WTC11 (cell line): ENCODE results near the gene TAAR8. TPM values are rescaled to one million over a fixed set of nuclear protein-coding genes. Genes with fewer than 3 reads are reported as not detected.

Source experiments
- ATAC-seq: fragments of 200-7000 bp; cut with Tn5 transposase; 2 replicates; pipeline ENCODE4 v1.10.0; 2021; ENCODE audit warnings: mild to moderate bottlenecking, moderate library complexity
- Bru-seq: library from RNA; stranded (reverse); fragments of 400-500 nt; gene quantifications from one replicate; lab custom pipeline; 2021; lab: Mats Ljungman, UMichigan
- CTCF ChIA-PET: fragments of 300-600 bp; sonication (Branson Sonifier 250); formaldehyde crosslinking; loops from one replicate; lab custom pipeline; 2021; ENCODE audit warnings: antibody characterized with exemption; lab: Charles Lee
- POLR2A ChIA-PET: fragments of 350-600 bp; sonication (Branson Sonifier 250); formaldehyde crosslinking; loops from one replicate; lab custom pipeline; 2021; ENCODE audit warnings: antibody characterized with exemption; lab: Charles Lee
- DNase-seq: peaks from one replicate; pipeline ENCODE4 v3.0.0; 2021; ENCODE audit warnings: low spot score
- H3K27ac Mint-ChIP-seq: 2 replicates; pipeline ENCODE4 v1.8.0; 2021; ENCODE audit warnings: mixed read lengths
- H3K27me3 Mint-ChIP-seq: 2 replicates; pipeline ENCODE4 v1.8.0; 2021; ENCODE audit warnings: low read depth, mild to moderate bottlenecking, moderate library complexity, mixed read lengths
- H3K36me3 Mint-ChIP-seq: 2 replicates; pipeline ENCODE4 v1.8.0; 2021; ENCODE audit warnings: mixed read lengths
- H3K4me1 Mint-ChIP-seq: 2 replicates; pipeline ENCODE4 v1.8.0; 2022; ENCODE audit warnings: mixed read lengths
- H3K4me3 Mint-ChIP-seq: 2 replicates; pipeline ENCODE4 v1.8.0; 2021; ENCODE audit warnings: mild to moderate bottlenecking, moderate library complexity, mixed read lengths
- H3K9me3 Mint-ChIP-seq: 2 replicates; pipeline ENCODE4 v1.8.0; 2021; ENCODE audit warnings: mixed read lengths
- ATF3 ChIP-seq: sonication (generic); formaldehyde crosslinking; conservative IDR thresholded peaks from 2 replicates; pipeline ENCODE4 v1.8.1; 2022; ENCODE audit warnings: mild to moderate bottlenecking, missing genetic modification reagents
- ATF6 ChIP-seq: sonication (generic); formaldehyde crosslinking; IDR thresholded peaks from 2 replicates; pipeline ENCODE4 v1.8.1; 2023; ENCODE audit warnings: mild to moderate bottlenecking, missing genetic modification reagents
- ELF4 ChIP-seq: sonication (generic); formaldehyde crosslinking; IDR thresholded peaks from 2 replicates; pipeline ENCODE4 v1.8.1; 2022; ENCODE audit warnings: low read depth, mild to moderate bottlenecking, moderate library complexity, missing genetic modification reagents
- EMX1 ChIP-seq: fragments of 250-450 bp; sonication (Bioruptor Pico); IDR thresholded peaks from 2 replicates; pipeline ENCODE4 v1.8.0; 2021; ENCODE audit warnings: mild to moderate bottlenecking
- FOXK1 ChIP-seq: sonication (generic); formaldehyde crosslinking; IDR thresholded peaks from 2 replicates; pipeline ENCODE4 v1.8.0; 2022; ENCODE audit warnings: mild to moderate bottlenecking, moderate library complexity, missing genetic modification reagents
- GABPB1 ChIP-seq: sonication (generic); formaldehyde crosslinking; IDR thresholded peaks from 2 replicates; pipeline ENCODE4 v1.8.1; 2023; ENCODE audit warnings: mild to moderate bottlenecking, missing genetic modification reagents
- GRHL2 ChIP-seq: fragments of 250-450 bp; sonication (Bioruptor Pico); IDR thresholded peaks from 2 replicates; pipeline ENCODE4 v1.8.0; 2022; ENCODE audit warnings: mild to moderate bottlenecking, moderate library complexity; ENCODE audit not compliant: insufficient replicate concordance, severe bottlenecking
- NFATC4 ChIP-seq: fragments of 250-450 bp; sonication (Bioruptor Pico); IDR thresholded peaks from 2 replicates; pipeline ENCODE4 v1.9.0; 2021; ENCODE audit warnings: mild to moderate bottlenecking
- NFYB ChIP-seq: sonication (generic); formaldehyde crosslinking; conservative IDR thresholded peaks from 2 replicates; pipeline ENCODE4 v1.8.0; 2022; ENCODE audit warnings: low read depth, missing genetic modification reagents
- NR2C2 ChIP-seq: sonication (generic); formaldehyde crosslinking; IDR thresholded peaks from 2 replicates; pipeline ENCODE4 v1.8.0; 2022; ENCODE audit warnings: mild to moderate bottlenecking, missing genetic modification reagents
- NR3C1 ChIP-seq: sonication (generic); formaldehyde crosslinking; conservative IDR thresholded peaks from 2 replicates; pipeline ENCODE4 v1.8.1; 2023; ENCODE audit warnings: low read depth, mild to moderate bottlenecking, missing genetic modification reagents
- PRRX2 ChIP-seq: fragments of 250-450 bp; sonication (Bioruptor Pico); IDR thresholded peaks from 2 replicates; pipeline ENCODE4 v1.8.0; 2021; ENCODE audit warnings: mild to moderate bottlenecking
- SMAD3 ChIP-seq: sonication (generic); formaldehyde crosslinking; IDR thresholded peaks from 2 replicates; pipeline ENCODE4 v1.8.0; 2022; ENCODE audit warnings: missing genetic modification reagents, mild to moderate bottlenecking, borderline replicate concordance
- SP1 ChIP-seq: sonication (generic); formaldehyde crosslinking; conservative IDR thresholded peaks from 2 replicates; pipeline ENCODE4 v1.8.1; 2022; ENCODE audit warnings: missing genetic modification reagents
- ZBTB21 ChIP-seq: sonication (generic); formaldehyde crosslinking; IDR thresholded peaks from 2 replicates; pipeline ENCODE4 v1.8.1; 2023; ENCODE audit warnings: mild to moderate bottlenecking, missing genetic modification reagents, borderline replicate concordance
- ZNF121 ChIP-seq: sonication (generic); formaldehyde crosslinking; IDR thresholded peaks from 2 replicates; pipeline ENCODE4 v1.8.0; 2023; ENCODE audit warnings: missing genetic modification reagents
- ZNF219 ChIP-seq: sonication (generic); formaldehyde crosslinking; IDR thresholded peaks from 2 replicates; pipeline ENCODE4 v1.8.0; 2023; ENCODE audit warnings: missing genetic modification reagents, mild to moderate bottlenecking, borderline replicate concordance
- ZNF416 ChIP-seq: fragments of 250-450 bp; sonication (Bioruptor Pico); IDR thresholded peaks from 2 replicates; pipeline ENCODE4 v1.9.0; 2021; ENCODE audit warnings: mild to moderate bottlenecking, inconsistent platforms
- ZNF423 ChIP-seq: fragments of 250-450 bp; sonication (Bioruptor Pico); IDR thresholded peaks from 2 replicates; pipeline ENCODE4 v2.1.2; 2022; ENCODE audit warnings: mild to moderate bottlenecking, moderate library complexity
- long read RNA-seq, 3 experiments: library from RNA in 1 of 3; library from capped mRNA in 1 of 3; library from polyadenylated mRNA in 1 of 3; unstranded in 2 of 3; stranded (forward) in 1 of 3; transcript quantifications; one replicate each; pipeline ENCODE4 v2.0.0, GENCODE V29; 2021
- total RNA-seq: library from RNA; stranded (reverse); gene quantifications from 3 replicates; pipeline ENCODE4 v1.2.3, GENCODE V29; 2021
- TF ChIP-seq, protein P1 (sequence below): sonication (generic); formaldehyde crosslinking; IDR thresholded peaks from 2 replicates; pipeline ENCODE4 v1.8.0; 2022; ENCODE audit warnings: mild to moderate bottlenecking, missing genetic modification reagents
- TF ChIP-seq, protein P2 (sequence below): sonication (generic); formaldehyde crosslinking; IDR thresholded peaks from 2 replicates; pipeline ENCODE4 v1.8.1; 2022; ENCODE audit warnings: mild to moderate bottlenecking, moderate library complexity, missing genetic modification reagents
- TF ChIP-seq, protein P3 (sequence below): sonication (generic); formaldehyde crosslinking; conservative IDR thresholded peaks from 2 replicates; pipeline ENCODE4 v1.8.1; 2023; ENCODE audit warnings: mild to moderate bottlenecking, low read depth, missing genetic modification reagents, moderate library complexity
- TF ChIP-seq, protein P4 (sequence below): sonication (generic); formaldehyde crosslinking; IDR thresholded peaks from 2 replicates; pipeline ENCODE4 v1.8.0; 2023; ENCODE audit warnings: mild to moderate bottlenecking, missing genetic modification reagents

TAAR8 gene
- not detected in 3 replicates for total RNA-seq
- not detected for Bru-seq, nascent RNA
- long read RNA-seq, experiment 1: 0 reads
- long read RNA-seq, experiment 2: 0 reads
- long read RNA-seq, experiment 3: 0 reads

- Mint-ChIP-seq H3K36me3 (no peaks in the 10 kb centered on the region), H3K4me1 (peaks cover 27% of the 10 kb centered on the region), H3K4me3 (no peak within 1 kb of the TSS), H3K27me3 (no peaks in the 10 kb centered on the region), H3K27ac (no peak within 1 kb of the TSS), H3K9me3 (no peaks in the 10 kb centered on the region)
- DNase-seq: no peak
- CTCF ChIA-PET: no interaction called here
- ATAC-seq: no peak
- POLR2A ChIA-PET: no interaction called here
- TF ChIP-seq ZNF121: no peak
- TF ChIP-seq ATF6 (CRISPR knock-in tag): no peak
- no peak for TF ChIP-seq ZBTB21 (CRISPR knock-in tag)
- no peak for TF ChIP-seq ZNF423 (CRISPR knock-in tag)
- TF ChIP-seq PRRX2: no peak
Observed at GRCh38 chr6:132552372-132552771, at the start of gene TAAR8. TSS of gene TAAR8 (plus strand) at chr6:132552672. CDS start at chr6:132552693, 21 bp downstream.

DNA sequence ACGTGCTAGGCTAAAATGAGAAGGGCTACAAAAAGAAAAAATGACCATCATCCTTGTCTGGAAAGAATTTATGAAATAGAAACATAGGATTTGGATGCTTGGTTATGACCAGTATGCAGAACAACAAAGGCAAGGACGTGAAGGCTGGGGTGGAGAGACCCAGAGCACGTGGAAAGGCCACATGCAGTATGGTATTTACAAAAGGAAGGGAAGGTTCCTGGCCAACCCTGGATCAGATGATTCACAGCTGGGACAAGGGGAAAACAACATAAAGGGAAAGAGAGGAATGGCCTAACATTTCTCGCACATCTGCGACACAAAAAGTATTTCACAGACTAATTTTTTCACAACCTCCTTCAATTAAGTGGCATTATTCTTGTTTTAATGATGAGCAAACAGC lies 47.7 kb upstream of the TAAR8 start:
- H3K4me1 Mint-ChIP-seq: peaks cover 8% of the 10 kb centered on the region
- ChIA-PET CTCF (no interaction called here), POLR2A (no interaction called here)
- no peak overlapping the region for H3K27ac Mint-ChIP-seq
- H3K4me3 Mint-ChIP-seq: no peak overlapping the region
- no peaks in the 10 kb centered on the region for H3K27me3 Mint-ChIP-seq
- ATAC-seq: no peak; the same call in 1 of the 2 replicates
- no peak for DNase-seq
- no peak for TF ChIP-seq SMAD3 (CRISPR knock-in tag)
- TF ChIP-seq SP1: no peak
- no peak for TF ChIP-seq ELF4 (CRISPR knock-in tag)
- no peak for TF ChIP-seq ATF3 (CRISPR knock-in tag)
- TF ChIP-seq NFYB (CRISPR knock-in tag): no peak
- TF ChIP-seq GRHL2 (CRISPR knock-in tag): no peak
- H3K9me3 Mint-ChIP-seq: no peaks in the 10 kb centered on the region
- peaks cover 22% of the 10 kb centered on the region for H3K36me3 Mint-ChIP-seq

DNA sequence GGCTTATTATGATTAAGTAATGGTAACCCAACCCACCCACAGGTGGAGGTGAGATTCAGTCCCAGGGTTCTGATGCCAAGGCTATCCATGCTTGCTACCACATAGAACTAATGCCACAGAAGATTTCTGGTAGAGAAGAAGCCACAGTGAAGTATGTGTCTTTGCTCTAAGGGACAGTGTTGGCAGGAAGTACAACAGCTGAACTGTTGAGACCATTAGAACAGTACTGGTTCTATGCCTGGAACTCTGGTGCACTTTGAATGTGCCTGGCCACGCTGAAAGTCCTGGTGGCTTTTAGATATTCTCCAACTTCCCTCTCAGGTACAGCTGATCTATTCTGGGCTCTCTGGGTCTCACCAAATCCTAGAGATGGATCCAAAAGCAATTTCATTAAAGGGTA lies 47.3 kb upstream of the TAAR8 start:
- no peak overlapping the region for H3K4me3 Mint-ChIP-seq
- no peak overlapping the region for H3K27ac Mint-ChIP-seq
- peaks cover 8% of the 10 kb centered on the region for H3K4me1 Mint-ChIP-seq
- TF ChIP-seq ZNF219 (CRISPR knock-in tag) (no peak), NR3C1 (CRISPR knock-in tag) (no peak), SMAD3 (CRISPR knock-in tag) (no peak), GABPB1 (no peak), EMX1 (no peak), NR2C2 (CRISPR knock-in tag) (no peak), FOXK1 (CRISPR knock-in tag) (no peak), ZNF423 (CRISPR knock-in tag) (no peak), SP1 (no peak), ATF3 (CRISPR knock-in tag) (no peak), ELF4 (CRISPR knock-in tag) (no peak), ZNF416 (no peak), NFATC4 (CRISPR knock-in tag) (no peak)
- TF ChIP-seq, protein P1, sequence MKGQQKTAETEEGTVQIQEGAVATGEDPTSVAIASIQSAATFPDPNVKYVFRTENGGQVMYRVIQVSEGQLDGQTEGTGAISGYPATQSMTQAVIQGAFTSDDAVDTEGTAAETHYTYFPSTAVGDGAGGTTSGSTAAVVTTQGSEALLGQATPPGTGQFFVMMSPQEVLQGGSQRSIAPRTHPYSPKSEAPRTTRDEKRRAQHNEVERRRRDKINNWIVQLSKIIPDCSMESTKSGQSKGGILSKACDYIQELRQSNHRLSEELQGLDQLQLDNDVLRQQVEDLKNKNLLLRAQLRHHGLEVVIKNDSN (CRISPR knock-in tag): no peak
- TF ChIP-seq, protein P2, sequence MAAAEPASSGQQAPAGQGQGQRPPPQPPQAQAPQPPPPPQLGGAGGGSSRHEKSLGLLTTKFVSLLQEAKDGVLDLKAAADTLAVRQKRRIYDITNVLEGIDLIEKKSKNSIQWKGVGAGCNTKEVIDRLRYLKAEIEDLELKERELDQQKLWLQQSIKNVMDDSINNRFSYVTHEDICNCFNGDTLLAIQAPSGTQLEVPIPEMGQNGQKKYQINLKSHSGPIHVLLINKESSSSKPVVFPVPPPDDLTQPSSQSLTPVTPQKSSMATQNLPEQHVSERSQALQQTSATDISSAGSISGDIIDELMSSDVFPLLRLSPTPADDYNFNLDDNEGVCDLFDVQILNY (CRISPR knock-in tag): no peak
- TF ChIP-seq, protein P3, sequence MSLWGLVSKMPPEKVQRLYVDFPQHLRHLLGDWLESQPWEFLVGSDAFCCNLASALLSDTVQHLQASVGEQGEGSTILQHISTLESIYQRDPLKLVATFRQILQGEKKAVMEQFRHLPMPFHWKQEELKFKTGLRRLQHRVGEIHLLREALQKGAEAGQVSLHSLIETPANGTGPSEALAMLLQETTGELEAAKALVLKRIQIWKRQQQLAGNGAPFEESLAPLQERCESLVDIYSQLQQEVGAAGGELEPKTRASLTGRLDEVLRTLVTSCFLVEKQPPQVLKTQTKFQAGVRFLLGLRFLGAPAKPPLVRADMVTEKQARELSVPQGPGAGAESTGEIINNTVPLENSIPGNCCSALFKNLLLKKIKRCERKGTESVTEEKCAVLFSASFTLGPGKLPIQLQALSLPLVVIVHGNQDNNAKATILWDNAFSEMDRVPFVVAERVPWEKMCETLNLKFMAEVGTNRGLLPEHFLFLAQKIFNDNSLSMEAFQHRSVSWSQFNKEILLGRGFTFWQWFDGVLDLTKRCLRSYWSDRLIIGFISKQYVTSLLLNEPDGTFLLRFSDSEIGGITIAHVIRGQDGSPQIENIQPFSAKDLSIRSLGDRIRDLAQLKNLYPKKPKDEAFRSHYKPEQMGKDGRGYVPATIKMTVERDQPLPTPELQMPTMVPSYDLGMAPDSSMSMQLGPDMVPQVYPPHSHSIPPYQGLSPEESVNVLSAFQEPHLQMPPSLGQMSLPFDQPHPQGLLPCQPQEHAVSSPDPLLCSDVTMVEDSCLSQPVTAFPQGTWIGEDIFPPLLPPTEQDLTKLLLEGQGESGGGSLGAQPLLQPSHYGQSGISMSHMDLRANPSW: no peak
- TF ChIP-seq, protein P4, sequence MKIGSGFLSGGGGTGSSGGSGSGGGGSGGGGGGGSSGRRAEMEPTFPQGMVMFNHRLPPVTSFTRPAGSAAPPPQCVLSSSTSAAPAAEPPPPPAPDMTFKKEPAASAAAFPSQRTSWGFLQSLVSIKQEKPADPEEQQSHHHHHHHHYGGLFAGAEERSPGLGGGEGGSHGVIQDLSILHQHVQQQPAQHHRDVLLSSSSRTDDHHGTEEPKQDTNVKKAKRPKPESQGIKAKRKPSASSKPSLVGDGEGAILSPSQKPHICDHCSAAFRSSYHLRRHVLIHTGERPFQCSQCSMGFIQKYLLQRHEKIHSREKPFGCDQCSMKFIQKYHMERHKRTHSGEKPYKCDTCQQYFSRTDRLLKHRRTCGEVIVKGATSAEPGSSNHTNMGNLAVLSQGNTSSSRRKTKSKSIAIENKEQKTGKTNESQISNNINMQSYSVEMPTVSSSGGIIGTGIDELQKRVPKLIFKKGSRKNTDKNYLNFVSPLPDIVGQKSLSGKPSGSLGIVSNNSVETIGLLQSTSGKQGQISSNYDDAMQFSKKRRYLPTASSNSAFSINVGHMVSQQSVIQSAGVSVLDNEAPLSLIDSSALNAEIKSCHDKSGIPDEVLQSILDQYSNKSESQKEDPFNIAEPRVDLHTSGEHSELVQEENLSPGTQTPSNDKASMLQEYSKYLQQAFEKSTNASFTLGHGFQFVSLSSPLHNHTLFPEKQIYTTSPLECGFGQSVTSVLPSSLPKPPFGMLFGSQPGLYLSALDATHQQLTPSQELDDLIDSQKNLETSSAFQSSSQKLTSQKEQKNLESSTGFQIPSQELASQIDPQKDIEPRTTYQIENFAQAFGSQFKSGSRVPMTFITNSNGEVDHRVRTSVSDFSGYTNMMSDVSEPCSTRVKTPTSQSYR (CRISPR knock-in tag): no peak
- CTCF ChIA-PET: no interaction called here
- peaks cover 18% of the 10 kb centered on the region for H3K36me3 Mint-ChIP-seq
- POLR2A ChIA-PET: interaction anchor here (0.6 kb wide), 1 partner anchor 233 kb away, joined by 3 read pairs; no protein-coding TSS in a partner anchor
- no peaks in the 10 kb centered on the region for H3K9me3 Mint-ChIP-seq
- DNase-seq (no peak), ATAC-seq (no peak)
- H3K27me3 Mint-ChIP-seq: no peaks in the 10 kb centered on the region
